GM21390 (cell line): ENCODE data around the gene PRR20D.
"Not testable (repeated sequence)": the region's sequence is repeated elsewhere in the genome, so short reads cannot be mapped to it uniquely, and the experiment has no call there.

Experiments used
- ATAC-seq: cut with Tn5 transposase; IDR thresholded peaks from one replicate; pipeline ENCODE4 v1.9.1; 2021; ENCODE audit not compliant: unreplicated experiment

Gene PRR20D

GRCh38 chr13:57160332-57160731 lies at the start of gene PRR20D:
TSS of gene PRR20D (plus strand) at chr13:57160632. CDS start at chr13:57161019, 387 bp downstream.
- ATAC-seq: not testable (repeated sequence)

- no peak for ATAC-seq
Observed at GRCh38 chr13:57114945-57115344, 45.5 kb upstream of the PRR20D start.

- ATAC-seq: no peak
Observed at GRCh38 chr13:57123681-57124080, 36.8 kb upstream of the PRR20D start.

GRCh38 chr13:57128909-57129308 lies 31.5 kb upstream of the PRR20D start:
- no peak for ATAC-seq

GRCh38 chr13:57136093-57136492 lies 24.3 kb upstream of the PRR20D start:
- no peak for ATAC-seq

- no peak for ATAC-seq
Observed at GRCh38 chr13:57137585-57137984, 22.8 kb upstream of the PRR20D start.

GRCh38 chr13:57138988-57139387 lies 21.4 kb upstream of the PRR20D start:
- no peak for ATAC-seq

- not testable (repeated sequence) for ATAC-seq
Observed at GRCh38 chr13:57139781-57140180, 20.7 kb upstream of the PRR20D start.

- not testable (repeated sequence) for ATAC-seq
Observed at GRCh38 chr13:57140235-57140968, 20.0 kb upstream of the PRR20D start, which contains the start of gene PRR20A. TSS of gene PRR20A (plus strand) at chr13:57140918. CDS start at chr13:57141305, 387 bp downstream.

- ATAC-seq: not testable (repeated sequence)
Observed at GRCh38 chr13:57147188-57147587, 13.2 kb upstream of the PRR20D start, which contains the start of gene PRR20B. TSS of gene PRR20B (plus strand) at chr13:57147488. CDS start at chr13:57147875, 387 bp downstream.

- not testable (repeated sequence) for ATAC-seq
Observed at GRCh38 chr13:57148106-57148505, 12.3 kb upstream of the PRR20D start.

- ATAC-seq: not testable (repeated sequence)
Observed at GRCh38 chr13:57153761-57154160, 6.7 kb upstream of the PRR20D start, which contains the start of gene PRR20C. TSS of gene PRR20C (plus strand) at chr13:57154061. CDS start at chr13:57154448, 387 bp downstream.

- not testable (repeated sequence) for ATAC-seq
Observed at GRCh38 chr13:57166897-57167296, 6.5 kb downstream of the PRR20D start, which contains the start of gene PRR20E. TSS of gene PRR20E (plus strand) at chr13:57167197. CDS start at chr13:57167584, 387 bp downstream.

GRCh38 chr13:57191667-57192066 lies 31.2 kb downstream of the PRR20D start:
- ATAC-seq: no peak

- no peak for ATAC-seq
Observed at GRCh38 chr13:57212989-57213388, 52.6 kb downstream of the PRR20D start.
